ENCODE data around the gene ARAP1.
A peak's percentile ranks its signal among the peaks of the same experiment; 100 is the strongest.

ARAP1 gene

DNA sequence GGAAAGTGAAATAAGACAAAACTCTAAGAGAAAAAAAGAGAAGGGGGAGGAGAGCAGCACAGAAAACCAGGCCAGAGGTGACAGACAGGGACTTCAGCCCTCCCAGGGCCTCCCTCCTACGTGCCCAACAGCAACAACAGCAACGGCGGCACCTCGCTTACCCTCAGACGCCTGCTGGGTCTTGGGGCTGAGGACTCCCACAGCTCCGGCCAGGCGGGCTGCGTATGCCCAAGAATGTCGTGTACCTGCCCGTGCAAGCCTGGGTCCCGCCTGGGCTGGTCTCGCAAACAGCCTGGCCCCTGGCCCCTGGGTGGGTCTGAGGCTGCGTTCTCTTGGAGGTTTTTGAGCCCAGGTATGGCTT is 30.5 kb downstream of the ARAP1 start:
- TF ChIP-seq POU2F2 (IDR thresholded peaks at IDR 0.05; ENCODE audit: low read depth, low read length), result no peak
- no peak for TF ChIP-seq POLR2A (IDR thresholded peaks at IDR 0.05; ENCODE audit: low read depth, low read length)
- TF ChIP-seq PAX5 (IDR thresholded peaks at IDR 0.05; ENCODE audit: insufficient read depth, low read length, severe bottlenecking), result no peak
- no peak for TF ChIP-seq SPI1 (IDR thresholded peaks at IDR 0.05; ENCODE audit: low read depth, low read length)
- no peak for TF ChIP-seq TAF1 (IDR thresholded peaks at IDR 0.05; ENCODE audit: low read depth, low read length)
- no peak for TF ChIP-seq POLR2AphosphoS5 (IDR thresholded peaks at IDR 0.05; ENCODE audit: low read depth, low read length)
- DNase-seq (ENCODE audit: insufficient read length, low spot score) (no peak), FAIRE-seq (no peak)

DNA sequence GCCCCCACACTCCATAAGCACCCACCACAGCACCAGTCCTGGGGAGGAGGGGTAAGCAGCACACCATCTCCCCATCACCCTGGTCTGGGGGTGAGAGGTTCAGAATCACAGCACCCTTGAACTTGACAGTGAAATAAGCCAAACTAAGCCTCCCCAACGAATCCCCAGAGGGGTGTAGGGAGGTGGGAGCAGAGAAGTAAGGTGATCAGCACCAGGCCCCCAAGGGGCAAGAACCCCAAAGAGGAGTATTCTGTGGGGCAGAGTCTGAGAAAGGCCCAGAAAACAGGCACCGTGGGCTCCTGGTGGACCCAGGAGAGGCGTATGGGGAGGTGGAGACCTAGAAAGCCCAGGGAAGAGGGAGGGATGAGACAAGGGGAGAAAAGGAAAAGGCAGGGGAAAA is 30.9 kb downstream of the ARAP1 start:
- FAIRE-seq, result peak; percentile 26
- TF ChIP-seq TAF1 (IDR thresholded peaks at IDR 0.05; ENCODE audit: low read depth, low read length) (no peak), POLR2A (IDR thresholded peaks at IDR 0.05; ENCODE audit: low read depth, low read length) (no peak), PAX5 (IDR thresholded peaks at IDR 0.05; ENCODE audit: insufficient read depth, low read length, severe bottlenecking) (no peak), POLR2AphosphoS5 (IDR thresholded peaks at IDR 0.05; ENCODE audit: low read depth, low read length) (no peak), POU2F2 (IDR thresholded peaks at IDR 0.05; ENCODE audit: low read depth, low read length) (no peak), SPI1 (IDR thresholded peaks at IDR 0.05; ENCODE audit: low read depth, low read length) (no peak)

DNA sequence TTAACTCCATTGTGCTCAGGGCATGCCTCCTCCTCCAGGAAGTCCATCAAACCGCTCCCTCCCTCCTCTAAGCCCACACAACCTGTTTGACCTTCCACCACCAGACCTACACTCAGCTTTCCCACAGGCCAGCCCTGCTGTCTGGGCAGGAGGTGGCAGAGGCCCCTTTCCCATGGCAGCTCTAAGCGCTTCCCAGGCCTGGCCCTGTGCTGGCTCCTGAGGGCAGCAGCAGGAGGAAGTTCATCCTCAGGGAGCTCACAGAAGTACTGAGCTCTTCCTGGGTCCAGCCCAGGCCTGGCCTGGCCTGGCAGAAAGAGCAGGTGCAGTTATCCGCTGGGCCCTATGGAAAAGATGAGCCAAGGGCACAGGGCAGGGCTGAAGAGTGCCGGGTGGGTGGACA is 31.4 kb downstream of the ARAP1 start:
- DNase-seq (ENCODE audit: insufficient read length, low spot score), result no peak
- FAIRE-seq, result no peak
- TF ChIP-seq POU2F2 (IDR thresholded peaks at IDR 0.05; ENCODE audit: low read depth, low read length) (no peak), TAF1 (IDR thresholded peaks at IDR 0.05; ENCODE audit: low read depth, low read length) (no peak), PAX5 (IDR thresholded peaks at IDR 0.05; ENCODE audit: insufficient read depth, low read length, severe bottlenecking) (no peak), SPI1 (IDR thresholded peaks at IDR 0.05; ENCODE audit: low read depth, low read length) (no peak), POLR2AphosphoS5 (IDR thresholded peaks at IDR 0.05; ENCODE audit: low read depth, low read length) (no peak), POLR2A (IDR thresholded peaks at IDR 0.05; ENCODE audit: low read depth, low read length) (no peak)

More for the DNA sequence above, 30.9 kb downstream of the ARAP1 start:
- DNase-seq (ENCODE audit: insufficient read length, low spot score), result no peak

DNA sequence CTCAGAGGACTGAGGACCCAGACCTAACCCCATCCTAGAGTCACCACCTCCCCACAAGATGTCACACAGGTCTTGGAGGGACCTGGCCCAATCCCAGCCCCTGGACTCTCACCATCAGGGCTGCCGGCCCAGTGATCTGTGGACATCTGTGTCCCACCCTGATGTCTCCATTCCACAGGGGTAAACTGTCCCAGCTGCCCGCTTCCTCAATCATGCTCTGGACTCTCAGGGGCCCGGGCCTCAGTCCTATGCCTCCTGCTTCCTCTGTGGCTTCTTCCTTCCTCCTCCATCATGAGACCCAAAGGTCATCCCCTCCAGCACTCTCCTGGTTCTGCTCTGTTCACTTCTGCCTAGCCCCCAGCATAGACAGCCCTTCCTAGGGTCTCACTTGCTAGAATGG is 32.2 kb downstream of the ARAP1 start:
- TF ChIP-seq PAX5 (IDR thresholded peaks at IDR 0.05; ENCODE audit: insufficient read depth, low read length, severe bottlenecking), result no peak
- no peak for TF ChIP-seq POU2F2 (IDR thresholded peaks at IDR 0.05; ENCODE audit: low read depth, low read length)
- no peak for TF ChIP-seq POLR2AphosphoS5 (IDR thresholded peaks at IDR 0.05; ENCODE audit: low read depth, low read length)
- no peak for TF ChIP-seq POLR2A (IDR thresholded peaks at IDR 0.05; ENCODE audit: low read depth, low read length)
- TF ChIP-seq SPI1 (IDR thresholded peaks at IDR 0.05; ENCODE audit: low read depth, low read length), result peak; percentile 7; the same call in 1 of the 2 replicates
- TF ChIP-seq TAF1 (IDR thresholded peaks at IDR 0.05; ENCODE audit: low read depth, low read length), result no peak
- no peak for DNase-seq (ENCODE audit: insufficient read length, low spot score)
- no peak for FAIRE-seq

DNA sequence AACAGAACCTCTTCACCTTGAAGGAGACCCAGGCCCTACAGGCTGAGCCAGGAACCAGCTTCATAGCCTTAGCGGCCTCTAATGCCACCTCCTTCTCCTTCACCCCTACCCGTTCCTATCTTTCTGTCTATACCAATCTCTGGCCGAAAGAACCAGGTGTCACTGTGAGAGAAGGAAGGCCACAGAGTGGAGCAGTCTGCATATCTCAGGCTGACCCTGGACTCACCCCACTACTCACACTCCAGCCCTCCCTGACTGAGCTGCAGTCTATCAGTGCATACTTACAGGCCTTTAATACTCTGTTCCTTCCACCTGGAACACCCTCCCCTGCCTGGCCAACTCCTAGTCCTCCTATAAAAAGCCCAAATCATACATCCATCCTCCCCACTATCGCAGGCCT is 32.7 kb downstream of the ARAP1 start:
- TF ChIP-seq TAF1 (IDR thresholded peaks at IDR 0.05; ENCODE audit: low read depth, low read length) (no peak), PAX5 (IDR thresholded peaks at IDR 0.05; ENCODE audit: insufficient read depth, low read length, severe bottlenecking) (no peak), SPI1 (IDR thresholded peaks at IDR 0.05; ENCODE audit: low read depth, low read length) (no peak), POLR2AphosphoS5 (IDR thresholded peaks at IDR 0.05; ENCODE audit: low read depth, low read length) (no peak), POLR2A (IDR thresholded peaks at IDR 0.05; ENCODE audit: low read depth, low read length) (no peak), POU2F2 (IDR thresholded peaks at IDR 0.05; ENCODE audit: low read depth, low read length) (no peak)
- DNase-seq (ENCODE audit: insufficient read length, low spot score) (no peak), FAIRE-seq (peak; percentile 68)

DNA sequence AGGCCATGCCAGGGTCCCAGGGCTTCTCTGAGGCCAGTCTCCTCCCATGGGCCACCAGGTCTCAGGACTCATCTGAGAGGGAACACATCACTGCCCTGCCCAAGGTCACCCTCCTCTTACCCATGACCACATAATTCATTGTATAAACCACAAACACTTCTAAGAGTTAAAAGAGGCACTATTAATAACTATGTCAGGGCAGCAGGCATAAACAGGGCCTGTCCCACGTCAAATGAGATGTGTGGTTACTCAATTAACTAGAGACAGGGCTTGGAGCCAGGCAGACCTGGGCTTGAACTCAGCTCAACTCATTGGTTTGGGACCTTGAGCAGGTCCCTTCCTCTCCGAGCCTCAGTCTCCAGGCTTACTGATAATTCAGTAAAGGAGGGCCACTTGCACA is 33.1 kb downstream of the ARAP1 start:
- TF ChIP-seq TAF1 (IDR thresholded peaks at IDR 0.05; ENCODE audit: low read depth, low read length) (no peak), PAX5 (IDR thresholded peaks at IDR 0.05; ENCODE audit: insufficient read depth, low read length, severe bottlenecking) (no peak)
- FAIRE-seq, result peak; percentile 28
- DNase-seq (ENCODE audit: insufficient read length, low spot score), result no peak

DNA sequence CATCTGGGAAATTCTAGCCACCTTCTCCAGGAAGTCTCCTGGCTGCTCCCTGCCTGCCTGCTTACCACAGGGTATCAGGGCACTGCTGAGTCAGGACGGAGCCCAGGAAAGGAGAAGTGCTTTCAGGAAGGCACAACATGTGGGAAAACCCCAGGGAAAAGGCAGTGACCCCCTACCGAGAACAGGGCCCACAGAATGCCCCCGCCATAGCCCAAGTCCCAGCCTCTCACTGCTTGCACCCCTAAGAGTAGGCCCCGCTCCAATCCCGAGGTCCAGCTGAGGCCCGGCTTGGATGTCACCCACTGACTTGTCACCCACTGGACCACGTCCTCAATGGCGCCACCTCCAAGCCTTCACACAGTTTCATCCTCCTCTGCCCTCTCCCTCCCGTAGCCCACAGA is 34.1 kb downstream of the ARAP1 start:
- FAIRE-seq (no peak), DNase-seq (ENCODE audit: insufficient read length, low spot score) (no peak)
- TF ChIP-seq POLR2AphosphoS5 (IDR thresholded peaks at IDR 0.05; ENCODE audit: low read depth, low read length), result no peak

DNA sequence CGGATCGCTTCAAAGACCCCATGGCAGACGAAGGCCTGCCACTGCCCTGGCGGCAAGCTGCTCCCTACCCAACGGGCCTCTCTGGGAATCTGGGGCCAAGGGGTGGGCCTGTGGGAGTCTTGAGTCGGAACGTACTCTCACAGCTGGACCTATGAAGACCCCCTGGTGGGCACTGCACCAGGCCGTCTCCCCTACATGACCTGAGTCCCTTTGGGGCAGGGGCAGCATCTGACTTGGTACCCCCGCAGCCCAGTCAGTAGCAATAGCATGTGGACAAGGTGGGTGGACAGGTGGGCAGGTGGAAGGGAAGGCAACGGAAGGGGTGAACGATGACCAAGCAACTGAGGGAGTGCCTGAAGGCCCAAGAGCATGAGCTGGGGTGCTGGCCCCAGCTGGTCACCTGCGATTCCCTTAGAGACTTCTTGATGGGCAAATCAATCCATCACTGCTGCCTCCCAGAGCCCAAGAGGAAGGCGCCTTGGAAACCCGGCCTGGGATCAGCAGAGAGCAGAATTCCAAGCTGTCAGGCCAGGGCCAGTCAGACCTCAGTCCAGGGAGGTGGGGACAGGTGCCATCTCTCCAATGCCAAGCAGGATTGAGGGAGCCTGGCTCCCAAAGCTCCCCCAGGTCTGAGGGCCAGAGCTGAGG is 35.3 kb downstream of the ARAP1 start:
- FAIRE-seq (no peak), DNase-seq (ENCODE audit: insufficient read length, low spot score) (no peak)
- TF ChIP-seq POLR2AphosphoS5 (IDR thresholded peaks at IDR 0.05; ENCODE audit: low read depth, low read length), result no peak
- no peak for TF ChIP-seq POLR2A (IDR thresholded peaks at IDR 0.05; ENCODE audit: low read depth, low read length)
- TF ChIP-seq SPI1 (IDR thresholded peaks at IDR 0.05; ENCODE audit: low read depth, low read length), result no peak
- no peak for TF ChIP-seq PAX5 (IDR thresholded peaks at IDR 0.05; ENCODE audit: insufficient read depth, low read length, severe bottlenecking)
- no peak for TF ChIP-seq TAF1 (IDR thresholded peaks at IDR 0.05; ENCODE audit: low read depth, low read length)
- no peak for TF ChIP-seq POU2F2 (IDR thresholded peaks at IDR 0.05; ENCODE audit: low read depth, low read length)

DNA sequence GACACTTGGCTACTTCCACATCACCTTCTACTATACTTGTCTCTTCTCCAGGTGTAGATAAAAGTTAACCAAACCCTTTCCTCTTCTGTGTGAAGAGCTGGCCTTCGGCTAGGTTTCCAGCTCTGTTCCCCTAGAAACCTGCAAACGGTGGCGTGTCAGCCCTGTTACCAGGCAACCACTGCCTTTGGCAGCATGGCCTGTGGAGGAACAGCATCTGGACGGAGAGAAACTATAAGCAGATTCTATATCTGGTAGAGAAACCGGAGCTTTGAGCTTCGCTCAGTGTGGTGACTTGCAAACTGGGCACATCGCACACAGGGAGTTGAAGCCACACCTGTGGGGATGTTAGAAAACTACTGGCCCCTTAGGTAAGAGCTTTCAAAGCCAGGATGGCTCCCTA is 35.9 kb downstream of the ARAP1 start:
- TF ChIP-seq POLR2A (IDR thresholded peaks at IDR 0.05; ENCODE audit: low read depth, low read length) (no peak), PAX5 (IDR thresholded peaks at IDR 0.05; ENCODE audit: insufficient read depth, low read length, severe bottlenecking) (no peak)
- DNase-seq (ENCODE audit: insufficient read length, low spot score), result no peak
- FAIRE-seq, result no peak

DNA sequence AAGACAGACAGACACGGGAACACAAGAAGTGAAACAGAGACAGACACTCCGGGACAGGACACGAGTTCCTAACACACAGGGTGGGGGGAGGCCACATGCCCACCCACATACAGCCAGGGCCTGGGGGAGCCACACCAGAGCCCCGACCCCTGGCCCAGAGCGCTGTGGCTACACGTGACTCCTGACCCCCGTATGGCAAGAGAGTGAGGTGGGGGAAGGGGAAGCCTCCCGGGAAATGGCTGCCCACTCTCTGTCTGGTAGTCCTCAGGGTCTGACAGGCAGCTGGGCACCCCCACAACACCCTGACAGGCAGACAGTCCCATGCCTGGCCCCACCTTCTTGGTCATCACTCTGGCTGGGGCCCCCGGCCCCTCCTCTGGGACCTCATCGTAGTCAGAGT is 39.4 kb downstream of the ARAP1 start:
- no peak for FAIRE-seq
- TF ChIP-seq POLR2A (IDR thresholded peaks at IDR 0.05; ENCODE audit: low read depth, low read length) (no peak), SPI1 (IDR thresholded peaks at IDR 0.05; ENCODE audit: low read depth, low read length) (no peak), POLR2AphosphoS5 (IDR thresholded peaks at IDR 0.05; ENCODE audit: low read depth, low read length) (no peak), TAF1 (IDR thresholded peaks at IDR 0.05; ENCODE audit: low read depth, low read length) (no peak), PAX5 (IDR thresholded peaks at IDR 0.05; ENCODE audit: insufficient read depth, low read length, severe bottlenecking) (no peak), POU2F2 (IDR thresholded peaks at IDR 0.05; ENCODE audit: low read depth, low read length) (no peak)
- no peak for DNase-seq (ENCODE audit: insufficient read length, low spot score)
